HCT116 (cell line): ENCODE data around the gene SLAMF7. TPM values are rescaled to one million over a fixed set of nuclear protein-coding genes. Genes with fewer than 3 reads are reported as not detected.
A peak's percentile ranks its signal among the peaks of the same experiment; 100 is the strongest.

ENCODE experiments used
- ATAC-seq: fragments of 200-7000 bp; cut with Tn5 transposase; 2 replicates; pipeline ENCODE4 v1.9.1; 2020; ENCODE audit warnings: mild to moderate bottlenecking, moderate library complexity
- BruUV-seq: library from RNA; stranded (reverse); fragments of 400-500 nt; replicated peaks from 2 replicates; lab custom pipeline; 2021; lab: Mats Ljungman, UMichigan
- CTCF ChIA-PET: fragments of 300-600 bp; sonication (Branson Sonifier 250); formaldehyde crosslinking; loops from one replicate; lab custom pipeline; 2021; ENCODE audit warnings: antibody characterized with exemption; lab: Charles Lee
- POLR2A ChIA-PET: fragments of 300-600, 350-600 bp; sonication (Branson Sonifier 250); formaldehyde crosslinking; loops from one replicate; lab custom pipeline; 2021; ENCODE audit warnings: antibody characterized with exemption; lab: Charles Lee
- RAD21 ChIA-PET, 2 experiments: fragments of 300-600 bp; sonication (Branson Sonifier 250); formaldehyde crosslinking; loops; one replicate each; lab custom pipeline; 2023; ENCODE audit warnings: low total read pairs in 2 of 2; ENCODE audit not compliant: uncharacterized antibody in 2 of 2, unreplicated experiment in 2 of 2, low non-redundant PET in 1 of 2; lab: Charles Lee
- DNase-seq: peaks from one replicate; pipeline ENCODE4 v3.0.0-alpha.2; 2010; ENCODE audit warnings: low read depth, low spot score
- H2AFZ ChIP-seq: fragments of 200-600 bp; shearing (Covaris generic), sonication (generic); 2 replicates; pipeline ENCODE4 v1.6.1; 2017; ENCODE audit warnings: low read depth, mixed run types, mixed read lengths, antibody characterized with exemption, low read length; ENCODE audit not compliant: poor library complexity, severe bottlenecking
- H3K27ac ChIP-seq: 2 replicates; pipeline ENCODE4 v1.5.1; 2012; ENCODE audit warnings: low read depth, low read length
- H3K27me3 ChIP-seq: fragments of 200-600 bp; sonication (generic); 2 replicates; pipeline ENCODE4 v1.6.1; 2016; ENCODE audit warnings: mixed run types, low read length, mixed read lengths; ENCODE audit not compliant: insufficient read depth
- H3K36me3 ChIP-seq, 2 experiments: fragments of 200-500 bp in 1 of 2; fragments of 200-600 bp in 1 of 2; sonication (Bioruptor generic) in 1 of 2; sonication (generic) in 1 of 2; 2 replicates each; pipeline versions ENCODE4 v1.5.1 to v1.6.1; 2014 to 2016; ENCODE audit warnings: low read length in 2 of 2, inconsistent platforms in 1 of 2, mixed read lengths in 1 of 2, mixed run types in 1 of 2; ENCODE audit not compliant: insufficient read depth in 2 of 2, control insufficient read depth in 1 of 2
- H3K4me1 ChIP-seq, 2 experiments: fragments of 200-600 bp in 1 of 2; sonication (generic) in 1 of 2; 2 replicates each; pipeline versions ENCODE4 v1.5.1 to v1.6.1; 2012 to 2017; ENCODE audit warnings: low read length in 2 of 2, inconsistent platforms in 1 of 2, mild to moderate bottlenecking in 1 of 2, mixed read lengths in 1 of 2, mixed run types in 1 of 2, moderate library complexity in 1 of 2; ENCODE audit not compliant: insufficient read depth in 2 of 2, control insufficient read depth in 1 of 2
- H3K4me2 ChIP-seq: fragments of 200-600 bp; sonication (generic); 2 replicates; pipeline ENCODE4 v1.6.1; 2017; ENCODE audit warnings: mixed run types, low read length, mixed read lengths
- H3K4me3 ChIP-seq, 2 experiments: fragments of 200-600 bp in 1 of 2; sonication (generic) in 1 of 2; replicated peaks in 1 of 2; 2 replicates each; pipeline ENCODE4 v1.5.1; 2011 to 2016; ENCODE audit warnings: low read length in 2 of 2, control low read depth in 1 of 2, low read depth in 1 of 2, mild to moderate bottlenecking in 1 of 2, mixed read lengths in 1 of 2, mixed run types in 1 of 2
- H3K79me2 ChIP-seq: fragments of 200-600 bp; sonication (generic); 2 replicates; pipeline ENCODE4 v1.6.1; 2017; ENCODE audit warnings: mild to moderate bottlenecking, mixed run types, low read length, moderate library complexity, mixed read lengths; ENCODE audit not compliant: insufficient read depth
- H3K9ac ChIP-seq: fragments of 200-600 bp; sonication (generic); 2 replicates; pipeline ENCODE4 v1.6.1; 2016; ENCODE audit warnings: low read length, mixed read lengths
- H3K9me2 ChIP-seq: fragments of 200-600 bp; sonication (generic), shearing (Covaris generic); 2 replicates; pipeline ENCODE4 v1.6.1; 2017; ENCODE audit warnings: mixed run types, mild to moderate bottlenecking, moderate library complexity; ENCODE audit not compliant: insufficient read depth
- H3K9me3 ChIP-seq, 2 experiments: fragments of 200-500 bp in 1 of 2; fragments of 200-600 bp in 1 of 2; sonication (Bioruptor generic) in 1 of 2; sonication (generic) in 1 of 2; 2 replicates each; pipeline ENCODE4 v1.6.1; 2014 to 2017; ENCODE audit warnings: low read length in 2 of 2, mixed read lengths in 2 of 2, inconsistent platforms in 1 of 2, low read depth in 1 of 2, mild to moderate bottlenecking in 1 of 2, mixed run types in 1 of 2, moderate library complexity in 1 of 2; ENCODE audit not compliant: control insufficient read depth in 1 of 2, insufficient read depth in 1 of 2
- H4K20me1 ChIP-seq: fragments of 200-600 bp; sonication (generic), shearing (Covaris generic); 2 replicates; pipeline ENCODE4 v1.6.1; 2017; ENCODE audit warnings: mixed run types, mild to moderate bottlenecking, moderate library complexity; ENCODE audit not compliant: insufficient read depth
- CBX3 ChIP-seq: IDR thresholded peaks from 2 replicates; pipeline ENCODE4 v1.6.1; 2012; ENCODE audit warnings: low read depth
- CEBPB ChIP-seq: IDR thresholded peaks from 2 replicates; pipeline ENCODE4 v1.6.1; 2012; ENCODE audit warnings: low read depth
- EGR1 ChIP-seq: IDR thresholded peaks from 2 replicates; pipeline ENCODE4 v1.6.1; 2012; ENCODE audit warnings: low read depth
- EZH2 ChIP-seq: fragments of 200-600 bp; sonication (generic); IDR thresholded peaks from 2 replicates; pipeline ENCODE4 v1.6.1; 2017; ENCODE audit warnings: antibody characterized with exemption, mixed run types
- POLR2A ChIP-seq: IDR thresholded peaks from 2 replicates; pipeline ENCODE4 v1.7.0; 2011; ENCODE audit warnings: borderline replicate concordance; ENCODE audit not compliant: insufficient read depth, insufficient read length; ENCODE audit errors: extremely low read depth
- SP1 ChIP-seq: IDR thresholded peaks from 2 replicates; pipeline ENCODE4 v1.6.1; 2012; ENCODE audit warnings: low read depth
- TCF7L2 ChIP-seq: IDR thresholded peaks from 2 replicates; pipeline ENCODE4 v1.7.0; 2011; ENCODE audit warnings: borderline replicate concordance, inconsistent platforms; ENCODE audit not compliant: insufficient read depth, insufficient read length; ENCODE audit errors: extremely low read depth
- ZFX ChIP-seq: fragments of 450-650 bp; IDR thresholded peaks from 2 replicates; pipeline ENCODE4 v1.6.1; 2017
- ZNF274 ChIP-seq: fragments of 200-500 bp; sonication (Bioruptor generic); IDR thresholded peaks from 2 replicates; pipeline ENCODE4 v1.6.1; 2014; ENCODE audit warnings: mild to moderate bottlenecking, low read depth, low read length, inconsistent platforms
- intact Hi-C: fragments of 100-400 bp; cut with micrococcal nuclease; formaldehyde crosslinking; loops from 2 replicates; pipeline ENCODE4 v1.10.0; 2022
- total RNA-seq: library from RNA; stranded (reverse); gene quantifications from one replicate; pipeline ENCODE4 v1.2.1, GENCODE V29; 2021; ENCODE audit not compliant: unreplicated experiment
- TF ChIP-seq, protein P1 (sequence below), 3 experiments: fragments of 200-600 bp in 1 of 3; sonication (generic) in 1 of 3; IDR thresholded peaks in 2 of 3; conservative IDR thresholded peaks in 1 of 3; 2 replicates each; pipeline ENCODE4 v1.5.1; 2012 to 2017; ENCODE audit warnings: low read depth in 2 of 3, low read length in 2 of 3, antibody characterized with exemption in 1 of 3, borderline replicate concordance in 1 of 3, control low read depth in 1 of 3, mild to moderate bottlenecking in 1 of 3, mixed read lengths in 1 of 3, mixed run types in 1 of 3, moderate library complexity in 1 of 3; ENCODE audit not compliant: insufficient read depth in 1 of 3
- TF ChIP-seq, protein P2 (sequence below): IDR thresholded peaks from 2 replicates; pipeline ENCODE4 v1.6.1; 2012

SLAMF7 gene
- total RNA-seq, 1 experiment from 2014 or later: 0.34 TPM

DNA sequence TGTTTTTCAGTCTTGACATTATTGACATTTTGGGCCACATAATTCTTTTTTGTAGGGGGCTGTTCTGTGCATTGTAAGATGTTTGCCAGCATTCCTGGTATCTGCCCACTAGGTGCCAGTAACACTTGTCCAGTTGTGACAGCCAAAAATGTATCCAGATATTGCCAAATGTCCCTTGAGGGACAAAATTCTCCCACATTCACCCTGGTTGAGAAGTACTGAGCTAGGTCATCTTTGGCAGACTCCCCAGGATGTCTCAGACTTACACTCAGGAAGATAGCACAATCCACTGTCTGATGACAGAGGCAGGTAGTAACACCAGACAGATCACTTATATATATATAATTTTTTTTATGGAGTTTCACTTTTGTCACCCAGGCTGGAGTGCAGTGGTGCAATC is 33.3 kb upstream of the SLAMF7 start:
- intact Hi-C loops: loop anchor here (2.0 kb wide), 1 partner anchor 61 kb away; no protein-coding TSS in a partner anchor
- Histone ChIP-seq H3K9me3 (no peaks in the 10 kb centered on the region), H3K27ac (no peak overlapping the region), H2AFZ (no peak overlapping the region), H3K4me2 (no peak overlapping the region), H3K4me1 (no peaks in the 10 kb centered on the region), H4K20me1 (no peaks in the 10 kb centered on the region), H3K9me2 (no peaks in the 10 kb centered on the region), H3K79me2 (no peaks in the 10 kb centered on the region), H3K36me3 (no peaks in the 10 kb centered on the region), H3K4me3 (no peak overlapping the region), H3K27me3 (no peaks in the 10 kb centered on the region), H3K9ac (no peak overlapping the region)
- POLR2A ChIA-PET: no interaction called here
- TF ChIP-seq, protein P1, sequence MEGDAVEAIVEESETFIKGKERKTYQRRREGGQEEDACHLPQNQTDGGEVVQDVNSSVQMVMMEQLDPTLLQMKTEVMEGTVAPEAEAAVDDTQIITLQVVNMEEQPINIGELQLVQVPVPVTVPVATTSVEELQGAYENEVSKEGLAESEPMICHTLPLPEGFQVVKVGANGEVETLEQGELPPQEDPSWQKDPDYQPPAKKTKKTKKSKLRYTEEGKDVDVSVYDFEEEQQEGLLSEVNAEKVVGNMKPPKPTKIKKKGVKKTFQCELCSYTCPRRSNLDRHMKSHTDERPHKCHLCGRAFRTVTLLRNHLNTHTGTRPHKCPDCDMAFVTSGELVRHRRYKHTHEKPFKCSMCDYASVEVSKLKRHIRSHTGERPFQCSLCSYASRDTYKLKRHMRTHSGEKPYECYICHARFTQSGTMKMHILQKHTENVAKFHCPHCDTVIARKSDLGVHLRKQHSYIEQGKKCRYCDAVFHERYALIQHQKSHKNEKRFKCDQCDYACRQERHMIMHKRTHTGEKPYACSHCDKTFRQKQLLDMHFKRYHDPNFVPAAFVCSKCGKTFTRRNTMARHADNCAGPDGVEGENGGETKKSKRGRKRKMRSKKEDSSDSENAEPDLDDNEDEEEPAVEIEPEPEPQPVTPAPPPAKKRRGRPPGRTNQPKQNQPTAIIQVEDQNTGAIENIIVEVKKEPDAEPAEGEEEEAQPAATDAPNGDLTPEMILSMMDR (IDR thresholded peaks at IDR 0.05 in 2 of 3, conservative IDR thresholded peaks at IDR 0.05 in 1 of 3; ENCODE audit: borderline replicate concordance in 1 of 3, insufficient read depth in 1 of 3, low read depth in 2 of 3, low read length in 2 of 3): peak in 2 of 3 experiments; percentile 24 to 32; a peak in 2 of 6 replicates
- TF ChIP-seq, protein P2, sequence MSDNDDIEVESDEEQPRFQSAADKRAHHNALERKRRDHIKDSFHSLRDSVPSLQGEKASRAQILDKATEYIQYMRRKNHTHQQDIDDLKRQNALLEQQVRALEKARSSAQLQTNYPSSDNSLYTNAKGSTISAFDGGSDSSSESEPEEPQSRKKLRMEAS: no peak
- RAD21 ChIA-PET: no interaction called here
- DNase-seq (no peak), ATAC-seq (peak; percentile 40; the same call in 1 of the 2 replicates)
- CTCF ChIA-PET: no interaction called here
- no TSS peak for BruUV-seq

DNA sequence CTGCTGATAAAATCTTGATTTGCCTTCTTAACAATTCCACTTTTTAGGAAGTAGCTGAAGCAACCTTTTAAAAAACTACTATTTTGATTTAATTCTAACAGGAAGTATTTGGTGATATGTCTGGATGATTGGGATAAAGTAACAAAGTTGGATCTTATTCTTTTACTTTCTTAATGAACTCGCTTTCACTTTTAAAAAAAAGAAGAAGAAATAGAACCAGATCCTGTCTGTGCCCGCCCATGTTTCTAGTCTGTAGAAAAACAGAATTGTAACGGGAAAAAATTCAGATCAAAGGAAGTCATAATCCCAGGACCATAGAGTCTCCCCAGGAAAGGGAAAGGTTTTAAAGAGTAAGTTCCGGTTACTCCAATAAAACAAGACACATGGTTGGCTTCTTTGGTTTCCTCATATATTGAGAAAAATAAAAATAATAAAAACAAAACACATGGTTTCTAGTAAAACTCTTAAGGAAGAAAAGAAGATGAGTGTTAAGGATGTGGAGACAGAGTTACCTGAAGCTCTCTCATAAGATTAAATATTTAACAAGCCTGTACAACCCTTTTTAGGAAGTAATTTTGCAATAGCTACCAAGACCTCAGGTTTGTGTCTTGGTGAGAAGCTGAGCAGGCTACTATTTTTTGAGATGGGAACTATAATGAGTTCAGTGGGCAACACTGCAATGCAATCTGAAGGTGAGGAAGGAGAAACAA is 32.4 kb upstream of the SLAMF7 start:
- no peaks in the 10 kb centered on the region for H3K4me1 ChIP-seq
- ChIA-PET RAD21 (no interaction called here), POLR2A (no interaction called here)
- DNase-seq: no peak
- no peak overlapping the region for H3K27ac ChIP-seq
- H2AFZ ChIP-seq: no peak overlapping the region
- no peak overlapping the region for H3K4me3 ChIP-seq
- H3K9ac ChIP-seq: no peak overlapping the region
- intact Hi-C loops: loop anchor here (2.0 kb wide), 1 partner anchor 60 kb away; no protein-coding TSS in a partner anchor
- TF ChIP-seq TCF7L2: no peak
- TF ChIP-seq, protein P2: no peak
- no peak for TF ChIP-seq ZNF274
- TF ChIP-seq EGR1: no peak
- no peak for TF ChIP-seq EZH2
- no peak for TF ChIP-seq CEBPB
- no peak for TF ChIP-seq SP1
- TF ChIP-seq POLR2A: no peak
- TF ChIP-seq ZFX: no peak
- no peak for TF ChIP-seq CBX3
- TF ChIP-seq, all 23 proteins: peak for 0
- no peaks in the 10 kb centered on the region for H3K9me2 ChIP-seq
- H3K4me2 ChIP-seq: no peak overlapping the region
- CTCF ChIA-PET: interaction anchor here (0.8 to 1.4 kb wide), 2 partner anchors 28 to 170 kb away, joined by 3 read pairs; no protein-coding TSS in a partner anchor
- H3K9me3 ChIP-seq: no peaks in the 10 kb centered on the region
- ATAC-seq: no peak
- H3K27me3 ChIP-seq: no peaks in the 10 kb centered on the region; the same call in 1 of the 2 replicates
- no peaks in the 10 kb centered on the region for H3K79me2 ChIP-seq
- H4K20me1 ChIP-seq: no peaks in the 10 kb centered on the region
- no TSS peak for BruUV-seq
- no peaks in the 10 kb centered on the region for H3K36me3 ChIP-seq
